HEK293 (cell line): Measurements from ENCODE around the gene EDEM2.

Experiments
- CTCF ChIA-PET: fragments of 350-600 bp; formaldehyde crosslinking; extraction: SDS; loops from one replicate; lab custom pipeline; 2021; ENCODE audit warnings: antibody characterized with exemption; lab: Yijun Ruan, JAX
- POLR2A ChIA-PET: fragments of 300-600 bp; formaldehyde crosslinking; extraction: SDS; loops from one replicate; lab custom pipeline; 2020; ENCODE audit warnings: antibody characterized with exemption, inconsistent platforms; lab: Yijun Ruan, JAX
- H3K27ac ChIP-seq: fragments of 200-500 bp; sonication (Bioruptor generic); 2 replicates; pipeline ENCODE4 v1.5.1; 2014; ENCODE audit warnings: low read depth, low read length, control low read depth, inconsistent platforms; ENCODE audit errors: extremely low read depth
- H3K36me3 ChIP-seq, 2 experiments: fragments of 200-500 bp in 1 of 2; sonication (Bioruptor generic) in 1 of 2; 1 replicate in 1 of 2; 2 replicates in 1 of 2; pipeline ENCODE4 v1.5.1; 2014 to 2017; ENCODE audit warnings: inconsistent platforms in 2 of 2, low read length in 2 of 2; ENCODE audit not compliant: control insufficient read depth in 2 of 2, insufficient read depth in 1 of 2
- H3K4me1 ChIP-seq: fragments of 200-500 bp; sonication (Bioruptor generic); 2 replicates; pipeline ENCODE4 v1.5.1; 2014; ENCODE audit warnings: mild to moderate bottlenecking, low read length, inconsistent platforms; ENCODE audit not compliant: control insufficient read depth, insufficient read depth
- H3K4me3 ChIP-seq: 2 replicates; pipeline ENCODE4 v1.5.1; 2011; ENCODE audit warnings: low read depth, mild to moderate bottlenecking, control low read depth, low read length, moderate library complexity
- H3K9me3 ChIP-seq: fragments of 200-500 bp; sonication (Bioruptor generic); 2 replicates; pipeline ENCODE4 v1.5.1; 2014; ENCODE audit warnings: low read depth, low read length, inconsistent platforms; ENCODE audit not compliant: control insufficient read depth, insufficient read depth
- GLIS2 ChIP-seq: fragments of 450-650 bp; formaldehyde crosslinking; IDR thresholded peaks from 2 replicates; pipeline ENCODE4 v1.5.1; 2016; ENCODE audit warnings: missing biosample characterization, missing genetic modification characterization
- IKZF3 ChIP-seq: fragments of 450-650 bp; IDR thresholded peaks from 2 replicates; pipeline ENCODE4 v1.5.0; 2018; ENCODE audit warnings: missing biosample characterization, mild to moderate bottlenecking, missing genetic modification characterization, moderate library complexity
- KLF16 ChIP-seq: fragments of 450-650 bp; formaldehyde crosslinking; IDR thresholded peaks from 2 replicates; pipeline ENCODE4 v1.5.1; 2017; ENCODE audit warnings: missing biosample characterization, missing genetic modification characterization
- KLF9 ChIP-seq: fragments of 450-650 bp; formaldehyde crosslinking; IDR thresholded peaks from 2 replicates; pipeline ENCODE4 v1.5.1; 2016; ENCODE audit warnings: missing biosample characterization, missing genetic modification characterization, low read depth
- MEIS1 ChIP-seq: sonication (generic); formaldehyde crosslinking; IDR thresholded peaks from 2 replicates; pipeline ENCODE4 v1.8.1; 2022; ENCODE audit warnings: missing genetic modification reagents, mild to moderate bottlenecking, borderline replicate concordance
- MZF1 ChIP-seq: fragments of 450-650 bp; formaldehyde crosslinking; IDR thresholded peaks from 2 replicates; pipeline ENCODE4 v1.5.1; 2017; ENCODE audit warnings: missing biosample characterization, missing genetic modification characterization, borderline replicate concordance
- RBAK ChIP-seq: fragments of 450-650 bp; formaldehyde crosslinking; IDR thresholded peaks from 2 replicates; pipeline ENCODE4 v1.5.1; 2016; ENCODE audit warnings: missing biosample characterization, missing genetic modification characterization
- TRIM28 ChIP-seq: IDR thresholded peaks from 2 replicates; pipeline ENCODE4 v1.6.1; 2011; ENCODE audit warnings: low read length, control low read depth, borderline replicate concordance
- ZFP37 ChIP-seq: fragments of 450-650 bp; formaldehyde crosslinking; IDR thresholded peaks from 2 replicates; pipeline ENCODE4 v1.5.1; 2016; ENCODE audit warnings: missing biosample characterization, missing genetic modification characterization
- ZNF114 ChIP-seq: fragments of 450-650 bp; formaldehyde crosslinking; IDR thresholded peaks from 2 replicates; pipeline ENCODE4 v1.5.0; 2017; ENCODE audit warnings: missing biosample characterization, missing genetic modification characterization
- ZNF184 ChIP-seq: fragments of 450-650 bp; IDR thresholded peaks from 2 replicates; pipeline ENCODE4 v1.5.1; 2018; ENCODE audit warnings: missing biosample characterization, mild to moderate bottlenecking, missing genetic modification characterization
- ZNF266 ChIP-seq: fragments of 450-650 bp; formaldehyde crosslinking; IDR thresholded peaks from 2 replicates; pipeline ENCODE4 v1.5.1; 2016; ENCODE audit warnings: missing biosample characterization, missing genetic modification characterization, low read depth
- ZNF350 ChIP-seq: fragments of 450-650 bp; formaldehyde crosslinking; IDR thresholded peaks from 2 replicates; pipeline ENCODE4 v1.5.0; 2017; ENCODE audit warnings: missing biosample characterization, mild to moderate bottlenecking, missing genetic modification characterization
- ZNF473 ChIP-seq: fragments of 450-650 bp; formaldehyde crosslinking; IDR thresholded peaks from 2 replicates; pipeline ENCODE4 v1.5.1; 2017; ENCODE audit warnings: missing biosample characterization, missing genetic modification characterization
- ZNF501 ChIP-seq: fragments of 450-650 bp; formaldehyde crosslinking; IDR thresholded peaks from 2 replicates; pipeline ENCODE4 v1.5.1; 2016; ENCODE audit warnings: missing biosample characterization, missing genetic modification characterization
- ZNF510 ChIP-seq: fragments of 450-650 bp; formaldehyde crosslinking; IDR thresholded peaks from 2 replicates; pipeline ENCODE4 v1.5.1; 2018; ENCODE audit warnings: mild to moderate bottlenecking, missing genetic modification characterization, missing biosample characterization; ENCODE audit not compliant: insufficient replicate concordance
- ZNF514 ChIP-seq: fragments of 450-650 bp; formaldehyde crosslinking; IDR thresholded peaks from 2 replicates; pipeline ENCODE4 v1.5.1; 2016; ENCODE audit warnings: missing biosample characterization, missing genetic modification characterization
- ZNF560 ChIP-seq: fragments of 450-650 bp; formaldehyde crosslinking; IDR thresholded peaks from 2 replicates; pipeline ENCODE4 v1.5.1; 2017; ENCODE audit warnings: missing biosample characterization, missing genetic modification characterization, borderline replicate concordance
- ZNF610 ChIP-seq: fragments of 450-650 bp; formaldehyde crosslinking; IDR thresholded peaks from 2 replicates; pipeline ENCODE4 v1.5.1; 2016; ENCODE audit warnings: missing biosample characterization, missing genetic modification characterization, borderline replicate concordance
- ZNF777 ChIP-seq: fragments of 450-650 bp; formaldehyde crosslinking; IDR thresholded peaks from 2 replicates; pipeline ENCODE4 v1.5.1; 2017; ENCODE audit warnings: missing biosample characterization, missing genetic modification characterization, borderline replicate concordance
- ZNF837 ChIP-seq: fragments of 450-650 bp; formaldehyde crosslinking; IDR thresholded peaks from 2 replicates; pipeline ENCODE4 v1.5.1; 2016; ENCODE audit warnings: missing biosample characterization, missing genetic modification characterization
- ZNF843 ChIP-seq: fragments of 450-650 bp; formaldehyde crosslinking; IDR thresholded peaks from 2 replicates; pipeline ENCODE4 v1.5.1; 2016; ENCODE audit warnings: missing biosample characterization, missing genetic modification characterization
- ZSCAN23 ChIP-seq: fragments of 450-650 bp; formaldehyde crosslinking; IDR thresholded peaks from 2 replicates; pipeline ENCODE4 v1.5.1; 2016; ENCODE audit warnings: missing biosample characterization, missing genetic modification characterization
- TF ChIP-seq, protein P1 (sequence below): fragments of 450-650 bp; formaldehyde crosslinking; IDR thresholded peaks from 2 replicates; pipeline ENCODE4 v1.5.1; 2017; ENCODE audit warnings: missing biosample characterization, missing genetic modification characterization
- TF ChIP-seq, protein P2 (sequence below): fragments of 450-650 bp; formaldehyde crosslinking; IDR thresholded peaks from 2 replicates; pipeline ENCODE4 v1.5.1; 2017; ENCODE audit warnings: missing biosample characterization, missing genetic modification characterization
- TF ChIP-seq, protein P3 (sequence below): fragments of 450-650 bp; formaldehyde crosslinking; IDR thresholded peaks from 2 replicates; pipeline ENCODE4 v1.5.1; 2016; ENCODE audit warnings: missing biosample characterization, missing genetic modification characterization, borderline replicate concordance

EDEM2 gene

GRCh38 chr20:35108921-35109320 is 38.2 kb downstream of the EDEM2 start (continued):
- TF ChIP-seq, protein P1, sequence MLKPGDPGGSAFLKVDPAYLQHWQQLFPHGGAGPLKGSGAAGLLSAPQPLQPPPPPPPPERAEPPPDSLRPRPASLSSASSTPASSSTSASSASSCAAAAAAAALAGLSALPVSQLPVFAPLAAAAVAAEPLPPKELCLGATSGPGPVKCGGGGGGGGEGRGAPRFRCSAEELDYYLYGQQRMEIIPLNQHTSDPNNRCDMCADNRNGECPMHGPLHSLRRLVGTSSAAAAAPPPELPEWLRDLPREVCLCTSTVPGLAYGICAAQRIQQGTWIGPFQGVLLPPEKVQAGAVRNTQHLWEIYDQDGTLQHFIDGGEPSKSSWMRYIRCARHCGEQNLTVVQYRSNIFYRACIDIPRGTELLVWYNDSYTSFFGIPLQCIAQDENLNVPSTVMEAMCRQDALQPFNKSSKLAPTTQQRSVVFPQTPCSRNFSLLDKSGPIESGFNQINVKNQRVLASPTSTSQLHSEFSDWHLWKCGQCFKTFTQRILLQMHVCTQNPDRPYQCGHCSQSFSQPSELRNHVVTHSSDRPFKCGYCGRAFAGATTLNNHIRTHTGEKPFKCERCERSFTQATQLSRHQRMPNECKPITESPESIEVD (tag by site-specific recombination): no peak
- TF ChIP-seq ZNF777: no peak
- no peak for TF ChIP-seq KLF16

GRCh38 chr20:35106827-35107380 is 40.2 kb downstream of the EDEM2 start:
- no peaks in the 10 kb centered on the region for H3K4me1 ChIP-seq
- H3K36me3 ChIP-seq: no peaks in the 10 kb centered on the region
- TF ChIP-seq ZNF610 (tag by site-specific recombination) (no peak), ZNF560 (tag by site-specific recombination) (no peak), ZNF837 (no peak), ZNF473 (tag by site-specific recombination) (no peak), ZNF266 (tag by site-specific recombination) (no peak), ZNF184 (tag by site-specific recombination) (no peak), GLIS2 (tag by site-specific recombination) (no peak), ZNF501 (no peak), MZF1 (no peak)
- TF ChIP-seq, protein P2, sequence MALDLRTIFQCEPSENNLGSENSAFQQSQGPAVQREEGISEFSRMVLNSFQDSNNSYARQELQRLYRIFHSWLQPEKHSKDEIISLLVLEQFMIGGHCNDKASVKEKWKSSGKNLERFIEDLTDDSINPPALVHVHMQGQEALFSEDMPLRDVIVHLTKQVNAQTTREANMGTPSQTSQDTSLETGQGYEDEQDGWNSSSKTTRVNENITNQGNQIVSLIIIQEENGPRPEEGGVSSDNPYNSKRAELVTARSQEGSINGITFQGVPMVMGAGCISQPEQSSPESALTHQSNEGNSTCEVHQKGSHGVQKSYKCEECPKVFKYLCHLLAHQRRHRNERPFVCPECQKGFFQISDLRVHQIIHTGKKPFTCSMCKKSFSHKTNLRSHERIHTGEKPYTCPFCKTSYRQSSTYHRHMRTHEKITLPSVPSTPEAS: no peak
- CTCF ChIA-PET: interaction anchor here (0.5 to 2.0 kb wide), 4 partner anchors 10 to 43 kb away, joined by 3 to 6 read pairs (median 6); no protein-coding TSS in a partner anchor
- no peak overlapping the region for H3K4me3 ChIP-seq
- H3K9me3 ChIP-seq: no peaks in the 10 kb centered on the region
- H3K27ac ChIP-seq: no peak overlapping the region
- POLR2A ChIA-PET: no interaction called here

- Histone ChIP-seq H3K36me3 (no peaks in the 10 kb centered on the region), H3K4me1 (no peaks in the 10 kb centered on the region), H3K4me3 (no peak overlapping the region), H3K27ac (no peak overlapping the region), H3K9me3 (no peaks in the 10 kb centered on the region)
- TF ChIP-seq MEIS1 (CRISPR knock-in tag) (no peak), ZNF510 (no peak), KLF9 (tag by site-specific recombination) (no peak), ZNF514 (tag by site-specific recombination) (no peak), TRIM28 (no peak), IKZF3 (tag by site-specific recombination) (no peak), ZSCAN23 (no peak), ZNF350 (no peak), RBAK (tag by site-specific recombination) (no peak), ZNF114 (tag by site-specific recombination) (no peak), ZNF843 (no peak), ZFP37 (no peak)
- TF ChIP-seq, protein P2: no peak
- TF ChIP-seq, protein P3, sequence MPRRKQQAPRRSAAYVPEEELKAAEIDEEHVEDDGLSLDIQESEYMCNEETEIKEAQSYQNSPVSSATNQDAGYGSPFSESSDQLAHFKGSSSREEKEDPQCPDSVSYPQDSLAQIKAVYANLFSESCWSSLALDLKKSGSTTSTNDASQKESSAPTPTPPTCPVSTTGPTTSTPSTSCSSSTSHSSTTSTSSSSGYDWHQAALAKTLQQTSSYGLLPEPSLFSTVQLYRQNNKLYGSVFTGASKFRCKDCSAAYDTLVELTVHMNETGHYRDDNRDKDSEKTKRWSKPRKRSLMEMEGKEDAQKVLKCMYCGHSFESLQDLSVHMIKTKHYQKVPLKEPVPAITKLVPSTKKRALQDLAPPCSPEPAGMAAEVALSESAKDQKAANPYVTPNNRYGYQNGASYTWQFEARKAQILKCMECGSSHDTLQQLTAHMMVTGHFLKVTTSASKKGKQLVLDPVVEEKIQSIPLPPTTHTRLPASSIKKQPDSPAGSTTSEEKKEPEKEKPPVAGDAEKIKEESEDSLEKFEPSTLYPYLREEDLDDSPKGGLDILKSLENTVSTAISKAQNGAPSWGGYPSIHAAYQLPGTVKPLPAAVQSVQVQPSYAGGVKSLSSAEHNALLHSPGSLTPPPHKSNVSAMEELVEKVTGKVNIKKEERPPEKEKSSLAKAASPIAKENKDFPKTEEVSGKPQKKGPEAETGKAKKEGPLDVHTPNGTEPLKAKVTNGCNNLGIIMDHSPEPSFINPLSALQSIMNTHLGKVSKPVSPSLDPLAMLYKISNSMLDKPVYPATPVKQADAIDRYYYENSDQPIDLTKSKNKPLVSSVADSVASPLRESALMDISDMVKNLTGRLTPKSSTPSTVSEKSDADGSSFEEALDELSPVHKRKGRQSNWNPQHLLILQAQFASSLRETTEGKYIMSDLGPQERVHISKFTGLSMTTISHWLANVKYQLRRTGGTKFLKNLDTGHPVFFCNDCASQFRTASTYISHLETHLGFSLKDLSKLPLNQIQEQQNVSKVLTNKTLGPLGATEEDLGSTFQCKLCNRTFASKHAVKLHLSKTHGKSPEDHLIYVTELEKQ (tag by site-specific recombination): no peak
- CTCF ChIA-PET: interaction anchor here (0.6 to 1.0 kb wide), 3 partner anchors 8 to 109 kb away, joined by 3 to 5 read pairs (median 5); no protein-coding TSS in a partner anchor
- POLR2A ChIA-PET: no interaction called here
Observed at GRCh38 chr20:35104685-35105295, 42.3 kb downstream of the EDEM2 start.
